Pancreas (tissue), 10 donors: ENCODE data around the gene NDFIP2. TPM values are rescaled to one million over a fixed set of nuclear protein-coding genes. Genes with fewer than 3 reads are reported as not detected.

ENCODE experiments used
- ATAC-seq, 4 donors: fragments of 200-7000 bp; cut with Tn5 transposase; one replicate each; pipeline versions ENCODE4 v1.8.0 to v1.9.1; 2020; ENCODE audit warnings: mild to moderate bottlenecking in 4 of 4, moderate library complexity in 4 of 4
- DNase-seq, 6 donors: peaks; one replicate each; pipeline ENCODE4 v3.0.0-alpha.2; 2020
- FAIRE-seq: peaks from 2 replicates; lab custom pipeline; 2012; peaks lifted over from hg19 to GRCh38; lab: Jason Lieb, UNC
- H3K27ac ChIP-seq, 4 donors: fragments of 200-600 bp; sonication (generic); 1 replicate in 3 of 4; 2 replicates in 1 of 4; pipeline versions ENCODE4 v1.5.0 to v1.8.0; 2020
- H3K27me3 ChIP-seq, 4 donors: fragments of 200-600 bp; one replicate each; pipeline ENCODE4 v1.8.0; 2021
- H3K36me3 ChIP-seq, 3 donors: fragments of 200-600 bp; sonication (generic) in 1 of 3; one replicate each; pipeline versions ENCODE4 v1.5.0 to v1.8.0; 2020 to 2021
- H3K4me1 ChIP-seq, 3 donors: fragments of 200-600 bp; one replicate each; pipeline ENCODE4 v1.8.0; 2021
- H3K4me3 ChIP-seq, 4 donors: fragments of 200-600 bp; sonication (generic) in 2 of 4; one replicate each; pipeline versions ENCODE4 v1.5.0 to v1.8.0; 2020 to 2021
- H3K9me3 ChIP-seq, 4 donors: fragments of 200-600 bp; one replicate each; pipeline ENCODE4 v1.8.0; 2021
- WGBS, 2 donors: extraction: QIAGEN DNeasy Blood & Tissue Kit; methylation state at CpG; one replicate each; pipeline ENCODE4 v1.1.7; 2013; 5-methylcytosine and 5-hydroxymethylcytosine counted together
- intact Hi-C, 3 donors: fragments of 100-400 bp; cut with DNase I; formaldehyde crosslinking; loops; one replicate each; pipeline versions ENCODE4 v1.11.1 to v1.14.2; 2022
- polyA plus RNA-seq, 2 donors: library from polyadenylated mRNA; stranded (reverse); fragments of 200-250 nt; gene quantifications; one replicate each; pipeline ENCODE4 v1.2.3, GENCODE V29; 2013
- total RNA-seq, 6 donors: library from RNA; stranded (reverse); fragmentation: NEBNext Ultra II Directional in 4 of 6; extraction: Animal tissue kit (Norgen Biotek cat#: 25700) in 4 of 6; gene quantifications; one replicate each; pipeline versions ENCODE4 v1.2.1 to v1.2.4, GENCODE V29; 2021 to 2023
- TF ChIP-seq, protein P1 (sequence below), 4 donors: fragments of 200-600 bp; sonication (generic) in 3 of 4; IDR thresholded peaks; one replicate each; pipeline versions ENCODE4 v1.5.0 to v1.8.0; 2021; ENCODE audit warnings: antibody characterized with exemption in 4 of 4
- donor health status: healthy with polysubstance abuse.
- donor health status: DM: no; HTN: no; CAD: no; lungs with moderate emphysema.
- donor health status: DM: no; HTN: no; CAD: no.
- donor health status: control.
- donor health status: control.
- donor health status: Bipolar disorder and iron deficiency.
- donor health status: DM: yes; HTN: yes; CAD: no.
- donor health status: DM: no; HTN: no; CAD: no.
- donor health status: DM: no; HTN: no; CAD: no.
- donor health status: DM: yes; HTN: yes; CAD: no.

Gene NDFIP2
- total and polyA plus RNA-seq, 8 donors: 6.3 to 35.0 (median 21.9) TPM

GRCh38 chr13:79547211-79548195, 66.5 kb downstream of the NDFIP2 start:
- FAIRE-seq (no peak), ATAC-seq (peak in 2 of 4 donors; percentile 15 to 32), DNase-seq (no peak)
- intact Hi-C loops: no loop called here
- Histone ChIP-seq H3K36me3 (no peaks in the 10 kb centered on the region), H3K9me3 (no peaks in the 10 kb centered on the region), H3K4me1 (peaks cover 9 to 36% (median 26%) of the 10 kb centered on the region in 3 donors), H3K4me3 (no peak overlapping the region), H3K27me3 (no peaks in the 10 kb centered on the region), H3K27ac (no peak overlapping the region)
- TF ChIP-seq, protein P1, sequence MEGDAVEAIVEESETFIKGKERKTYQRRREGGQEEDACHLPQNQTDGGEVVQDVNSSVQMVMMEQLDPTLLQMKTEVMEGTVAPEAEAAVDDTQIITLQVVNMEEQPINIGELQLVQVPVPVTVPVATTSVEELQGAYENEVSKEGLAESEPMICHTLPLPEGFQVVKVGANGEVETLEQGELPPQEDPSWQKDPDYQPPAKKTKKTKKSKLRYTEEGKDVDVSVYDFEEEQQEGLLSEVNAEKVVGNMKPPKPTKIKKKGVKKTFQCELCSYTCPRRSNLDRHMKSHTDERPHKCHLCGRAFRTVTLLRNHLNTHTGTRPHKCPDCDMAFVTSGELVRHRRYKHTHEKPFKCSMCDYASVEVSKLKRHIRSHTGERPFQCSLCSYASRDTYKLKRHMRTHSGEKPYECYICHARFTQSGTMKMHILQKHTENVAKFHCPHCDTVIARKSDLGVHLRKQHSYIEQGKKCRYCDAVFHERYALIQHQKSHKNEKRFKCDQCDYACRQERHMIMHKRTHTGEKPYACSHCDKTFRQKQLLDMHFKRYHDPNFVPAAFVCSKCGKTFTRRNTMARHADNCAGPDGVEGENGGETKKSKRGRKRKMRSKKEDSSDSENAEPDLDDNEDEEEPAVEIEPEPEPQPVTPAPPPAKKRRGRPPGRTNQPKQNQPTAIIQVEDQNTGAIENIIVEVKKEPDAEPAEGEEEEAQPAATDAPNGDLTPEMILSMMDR (IDR thresholded peaks at IDR 0.05): no peak
- WGBS, 2 donors: 73 to 76% methylated on average over 4 of the region's 4 CpGs

GRCh38 chr13:79548902-79549301, 67.9 kb downstream of the NDFIP2 start:
- FAIRE-seq (no peak), ATAC-seq (peak in 2 of 4 donors; percentile 43 to 71), DNase-seq (no peak)
- Histone ChIP-seq H3K27ac (no peak overlapping the region), H3K9me3 (no peaks in the 10 kb centered on the region), H3K36me3 (no peaks in the 10 kb centered on the region), H3K4me3 (no peak overlapping the region), H3K4me1 (peaks cover 9 to 36% (median 26%) of the 10 kb centered on the region in 3 donors), H3K27me3 (no peaks in the 10 kb centered on the region)
- TF ChIP-seq, protein P1 (IDR thresholded peaks at IDR 0.05): no peak
- intact Hi-C loops: no loop called here

GRCh38 chr13:79549355-79550106, 68.6 kb downstream of the NDFIP2 start:
- DNase-seq (no peak), FAIRE-seq (no peak), ATAC-seq (peak in 2 of 4 donors; percentile 37 to 66)
- Histone ChIP-seq H3K4me1 (peaks cover 9 to 36% (median 26%) of the 10 kb centered on the region in 3 donors), H3K4me3 (no peak overlapping the region), H3K9me3 (no peaks in the 10 kb centered on the region), H3K27me3 (no peaks in the 10 kb centered on the region), H3K27ac (no peak overlapping the region), H3K36me3 (no peaks in the 10 kb centered on the region)
- intact Hi-C loops: no loop called here
- WGBS, 2 donors: 57 to 62% methylated on average over 2 of the region's 2 CpGs
- TF ChIP-seq, protein P1 (IDR thresholded peaks at IDR 0.05): no peak

DNA sequence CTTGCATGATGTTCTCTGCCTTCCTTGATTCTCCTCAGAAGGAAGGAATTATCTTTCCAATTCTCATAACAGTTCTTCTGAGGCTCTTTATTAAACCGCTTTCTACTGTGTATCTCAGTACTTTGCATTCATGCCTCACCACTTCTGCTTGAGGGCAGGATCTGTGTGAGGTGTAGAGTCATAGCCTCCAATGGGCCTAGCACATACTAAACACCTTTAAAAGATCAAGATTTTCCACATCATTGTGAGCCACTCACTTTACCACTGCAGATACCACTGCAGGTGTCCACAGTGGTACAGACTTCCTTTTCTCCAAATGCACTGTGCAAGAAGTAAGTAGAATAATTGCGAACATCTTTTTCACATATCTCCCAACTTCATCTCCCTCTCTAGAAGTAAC, 76.7 kb downstream of the NDFIP2 start:
- Histone ChIP-seq H3K27me3 (no peaks in the 10 kb centered on the region), H3K9me3 (no peaks in the 10 kb centered on the region), H3K27ac (no peak overlapping the region), H3K36me3 (no peaks in the 10 kb centered on the region), H3K4me3 (no peak overlapping the region), H3K4me1 (no peaks in the 10 kb centered on the region)
- TF ChIP-seq, protein P1 (IDR thresholded peaks at IDR 0.05): no peak
- ATAC-seq: no peak
- intact Hi-C loops: no loop called here
- no peak for FAIRE-seq
- WGBS, 2 donors: 95 to 98% methylated on average over 2 of the region's 2 CpGs
- no peak for DNase-seq
